Smooth muscle cell (in vitro differentiated cells): ENCODE data around the gene SOX9. TPM values are rescaled to one million over a fixed set of nuclear protein-coding genes. Genes with fewer than 3 reads are reported as not detected.
"Not testable (repeated sequence)": the region's sequence is repeated elsewhere in the genome, so short reads cannot be mapped to it uniquely, and the experiment has no call there.

Experiments
- DNase-seq: peaks from one replicate; lab custom pipeline; 2025; ENCODE audit not compliant: unreplicated experiment; lab: John Stamatoyannopoulos, UW
- H2AFZ ChIP-seq: fragments of 200-600 bp; sonication (generic); 2 replicates; pipeline ENCODE4 v1.6.0; 2016; ENCODE audit warnings: antibody characterized with exemption, low read depth, mild to moderate bottlenecking
- H3F3A ChIP-seq: fragments of 200-600 bp; sonication (generic); 2 replicates; pipeline ENCODE4 v1.6.0; 2017; ENCODE audit warnings: antibody characterized with exemption, low read depth
- H3K27ac ChIP-seq: fragments of 200-600 bp; sonication (generic); 2 replicates; pipeline ENCODE4 v1.5.1; 2016; ENCODE audit warnings: low read depth, mild to moderate bottlenecking
- H3K27me3 ChIP-seq: fragments of 200-600 bp; sonication (generic); 2 replicates; pipeline ENCODE4 v1.6.1; 2016; ENCODE audit warnings: low read depth, mild to moderate bottlenecking
- H3K36me3 ChIP-seq: fragments of 200-600 bp; sonication (generic); 2 replicates; pipeline ENCODE4 v1.5.1; 2016; ENCODE audit warnings: low read depth
- H3K4me1 ChIP-seq: fragments of 200-600 bp; sonication (generic); 2 replicates; pipeline ENCODE4 v1.5.1; 2016; ENCODE audit warnings: low read depth
- H3K4me2 ChIP-seq: fragments of 200-600 bp; sonication (generic); 2 replicates; pipeline ENCODE4 v1.6.0; 2016; ENCODE audit warnings: mild to moderate bottlenecking
- H3K4me3 ChIP-seq: fragments of 200-600 bp; sonication (generic); 2 replicates; pipeline ENCODE4 v1.5.1; 2016; ENCODE audit warnings: mild to moderate bottlenecking
- H3K79me2 ChIP-seq: fragments of 200-600 bp; sonication (generic); 2 replicates; pipeline ENCODE4 v1.6.0; 2016; ENCODE audit warnings: low read depth, mild to moderate bottlenecking
- H3K9ac ChIP-seq: fragments of 200-600 bp; sonication (generic); 2 replicates; pipeline ENCODE4 v1.6.0; 2016; ENCODE audit warnings: low read depth
- H3K9me3 ChIP-seq: fragments of 200-600 bp; sonication (generic); replicated peaks from 2 replicates; pipeline ENCODE4 v1.5.1; 2016; ENCODE audit warnings: low read depth
- H4K20me1 ChIP-seq: fragments of 200-600 bp; sonication (generic); 2 replicates; pipeline ENCODE4 v1.6.0; 2016; ENCODE audit warnings: low read depth
- WGBS: methylation state at CpG from one replicate; pipeline ENCODE4 v1.1.7; 2016; ENCODE audit warnings: low lambda C conversion rate; 5-methylcytosine and 5-hydroxymethylcytosine counted together
- polyA plus RNA-seq: library from polyadenylated mRNA; unstranded; fragments of >200 nt; fragmentation: Nextera tagmentation; extraction: Ambion mirVana; gene quantifications from 2 replicates; pipeline ENCODE4 v1.2.1, GENCODE V29; 2016
- total RNA-seq: library from RNA; depleted of rRNA; stranded (reverse); fragments of >200 nt; gene quantifications from 2 replicates; pipeline ENCODE4 v1.2.3, GENCODE V29; 2014
- TF ChIP-seq, protein P1 (sequence below): fragments of 200-600 bp; sonication (generic); IDR thresholded peaks from 2 replicates; pipeline ENCODE4 v1.5.1; 2017; ENCODE audit warnings: borderline replicate concordance, mild to moderate bottlenecking, antibody characterized with exemption; ENCODE audit not compliant: insufficient read depth, poor library complexity, severe bottlenecking

Gene SOX9
- total and polyA plus RNA-seq, 2 experiments from 2014 or later: 19.8 to 26.6 TPM

DNA sequence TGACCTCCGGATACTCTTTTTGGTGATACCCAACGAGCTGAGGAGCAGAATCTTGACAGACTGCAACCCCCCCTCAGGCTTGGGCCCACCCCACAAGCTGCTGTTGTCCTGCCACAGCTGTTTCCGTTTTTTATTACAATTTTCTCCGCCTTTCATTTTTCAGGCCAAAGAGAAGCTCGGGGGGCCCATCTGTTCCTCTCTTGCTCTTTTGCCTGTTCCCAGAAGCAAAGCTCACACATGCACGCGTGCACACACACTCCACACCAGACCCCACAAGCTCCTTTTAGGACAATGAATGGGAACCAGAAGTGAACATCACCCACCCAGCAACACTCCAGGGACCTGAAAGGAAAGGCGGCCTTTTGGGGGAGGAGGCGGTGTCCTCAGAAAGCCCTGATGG, 16.3 kb downstream of the SOX9 start:
- WGBS: 99% methylated on average over 9 of the region's 9 CpGs
- H3K4me2 ChIP-seq: no peak overlapping the region

DNA sequence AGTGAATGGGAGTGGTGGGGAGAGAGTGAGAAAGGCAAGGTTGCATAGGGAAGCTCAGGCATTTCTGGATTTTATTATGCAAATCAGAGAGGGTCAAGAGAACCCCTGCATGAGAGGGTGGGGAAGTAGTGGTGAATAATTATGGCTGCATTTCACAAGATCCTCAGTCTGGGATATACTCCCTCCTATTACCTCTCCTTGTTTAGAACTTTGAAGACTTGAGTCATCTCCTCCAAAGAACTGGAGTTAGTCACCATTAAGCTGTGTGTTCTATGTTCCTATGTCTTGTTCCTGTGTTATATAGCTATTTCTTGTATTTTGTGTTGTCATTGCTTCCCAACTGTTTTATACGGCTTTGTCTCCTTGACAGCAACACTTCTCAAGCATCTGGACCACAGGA, 18.4 kb downstream of the SOX9 start:
- H3K79me2 ChIP-seq: no peaks in the 10 kb centered on the region
- H3K4me1 ChIP-seq: no peaks in the 10 kb centered on the region
- no peak overlapping the region for H3K4me2 ChIP-seq
- H3K27ac ChIP-seq: no peak overlapping the region
- H3K9ac ChIP-seq: no peak overlapping the region
- H4K20me1 ChIP-seq: no peaks in the 10 kb centered on the region
- H3F3A ChIP-seq: no peaks in the 10 kb centered on the region
- 95% methylated on average over 1 of the region's 1 CpG for WGBS
- H3K9me3 ChIP-seq: no peaks in the 10 kb centered on the region
- H2AFZ ChIP-seq: no peak overlapping the region
- TF ChIP-seq, protein P1, sequence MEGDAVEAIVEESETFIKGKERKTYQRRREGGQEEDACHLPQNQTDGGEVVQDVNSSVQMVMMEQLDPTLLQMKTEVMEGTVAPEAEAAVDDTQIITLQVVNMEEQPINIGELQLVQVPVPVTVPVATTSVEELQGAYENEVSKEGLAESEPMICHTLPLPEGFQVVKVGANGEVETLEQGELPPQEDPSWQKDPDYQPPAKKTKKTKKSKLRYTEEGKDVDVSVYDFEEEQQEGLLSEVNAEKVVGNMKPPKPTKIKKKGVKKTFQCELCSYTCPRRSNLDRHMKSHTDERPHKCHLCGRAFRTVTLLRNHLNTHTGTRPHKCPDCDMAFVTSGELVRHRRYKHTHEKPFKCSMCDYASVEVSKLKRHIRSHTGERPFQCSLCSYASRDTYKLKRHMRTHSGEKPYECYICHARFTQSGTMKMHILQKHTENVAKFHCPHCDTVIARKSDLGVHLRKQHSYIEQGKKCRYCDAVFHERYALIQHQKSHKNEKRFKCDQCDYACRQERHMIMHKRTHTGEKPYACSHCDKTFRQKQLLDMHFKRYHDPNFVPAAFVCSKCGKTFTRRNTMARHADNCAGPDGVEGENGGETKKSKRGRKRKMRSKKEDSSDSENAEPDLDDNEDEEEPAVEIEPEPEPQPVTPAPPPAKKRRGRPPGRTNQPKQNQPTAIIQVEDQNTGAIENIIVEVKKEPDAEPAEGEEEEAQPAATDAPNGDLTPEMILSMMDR: no peak
- DNase-seq: no peak
- no peaks in the 10 kb centered on the region for H3K27me3 ChIP-seq
- H3K36me3 ChIP-seq: no peaks in the 10 kb centered on the region
- no peak overlapping the region for H3K4me3 ChIP-seq

More for the DNA sequence above, 16.3 kb downstream of the SOX9 start:
- H3K4me3 ChIP-seq: no peak overlapping the region
- no peaks in the 10 kb centered on the region for H3K9me3 ChIP-seq
- H3K79me2 ChIP-seq: no peaks in the 10 kb centered on the region
- H2AFZ ChIP-seq: no peak overlapping the region
- no peak for DNase-seq
- no peaks in the 10 kb centered on the region for H3K27me3 ChIP-seq
- no peaks in the 10 kb centered on the region for H3F3A ChIP-seq
- TF ChIP-seq, protein P1: no peak
- H3K36me3 ChIP-seq: no peaks in the 10 kb centered on the region
- no peak overlapping the region for H3K27ac ChIP-seq
- no peak overlapping the region for H3K9ac ChIP-seq
- no peaks in the 10 kb centered on the region for H3K4me1 ChIP-seq
- no peaks in the 10 kb centered on the region for H4K20me1 ChIP-seq

DNA sequence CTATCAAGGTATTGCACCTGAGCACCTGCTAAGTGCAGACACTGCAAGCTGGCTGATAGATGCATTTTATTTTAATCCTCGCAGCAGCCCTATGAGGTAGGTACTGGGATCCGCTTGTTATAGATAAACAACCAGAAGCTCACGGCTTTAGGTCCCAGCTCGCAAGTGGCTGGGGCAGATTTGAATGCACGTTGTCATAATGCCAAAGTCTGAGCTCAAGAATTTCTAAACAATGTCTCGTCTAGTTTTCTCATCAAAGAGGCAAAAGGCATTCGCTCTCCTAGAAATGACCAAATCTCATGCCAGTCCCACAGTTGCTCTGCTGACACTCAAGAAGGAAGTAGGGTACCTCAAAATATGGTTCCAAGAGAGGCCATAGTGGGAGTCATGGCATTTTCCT, 20.5 kb downstream of the SOX9 start:
- TF ChIP-seq, protein P1: no peak
- H3F3A ChIP-seq: no peaks in the 10 kb centered on the region
- H3K4me3 ChIP-seq: no peak overlapping the region
- no peak overlapping the region for H3K9ac ChIP-seq
- no peak overlapping the region for H3K27ac ChIP-seq
- H2AFZ ChIP-seq: no peak overlapping the region
- no peaks in the 10 kb centered on the region for H4K20me1 ChIP-seq
- DNase-seq: no peak
- no peaks in the 10 kb centered on the region for H3K79me2 ChIP-seq
- H3K27me3 ChIP-seq: no peaks in the 10 kb centered on the region
- H3K36me3 ChIP-seq: no peaks in the 10 kb centered on the region
- no peaks in the 10 kb centered on the region for H3K9me3 ChIP-seq
- no peak overlapping the region for H3K4me2 ChIP-seq
- H3K4me1 ChIP-seq: no peaks in the 10 kb centered on the region
- WGBS: 87% methylated on average over 7 of the region's 7 CpGs

DNA sequence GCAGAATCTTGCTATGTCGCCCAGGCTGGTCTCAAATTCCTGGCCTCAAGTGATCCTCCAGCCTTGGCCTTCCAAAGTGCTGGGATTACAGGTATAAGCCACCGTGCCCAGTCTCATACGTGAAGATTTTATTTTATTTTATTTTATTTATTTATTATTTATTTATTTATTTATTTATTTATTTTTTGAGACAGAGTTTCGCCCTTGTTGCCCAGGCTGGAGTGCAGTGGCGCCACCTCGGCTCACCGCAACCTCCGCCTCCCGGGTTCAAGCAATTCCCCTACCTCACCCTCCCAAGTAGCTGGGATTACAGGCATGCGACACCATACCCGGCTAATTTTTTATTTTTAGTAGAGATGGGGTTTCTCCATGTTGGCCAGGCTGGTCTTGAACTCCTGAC, 21.3 kb downstream of the SOX9 start:
- not testable (repeated sequence) for H3K4me2 ChIP-seq, H3K27ac ChIP-seq, H4K20me1 ChIP-seq, H3K36me3 ChIP-seq, H3K9ac ChIP-seq, H3K4me1 ChIP-seq, DNase-seq, H3F3A ChIP-seq, H3K79me2 ChIP-seq, H3K27me3 ChIP-seq, H3K9me3 ChIP-seq, H3K4me3 ChIP-seq, H2AFZ ChIP-seq
- 96% methylated on average over 11 of the region's 11 CpGs for WGBS
